GM12878 (cell line): ENCODE measurements around the gene ZNF780A. TPM values are rescaled to one million over a fixed set of nuclear protein-coding genes. Genes with fewer than 3 reads are reported as not detected.
A peak's percentile ranks its signal among the peaks of the same experiment; 100 is the strongest.

Source experiments
- CBFB ChIP-seq: IDR thresholded peaks from 2 replicates; pipeline ENCODE4 v1.6.1; 2016; ENCODE audit warnings: antibody characterized with exemption, low read depth
- CBX3 ChIP-seq: fragments of 200-600 bp; sonication (generic); IDR thresholded peaks from 2 replicates; pipeline ENCODE4 v1.6.1; 2016; ENCODE audit warnings: low read depth, borderline replicate concordance
- CEBPZ ChIP-seq: fragments of 150-350 bp; IDR thresholded peaks from 2 replicates; pipeline ENCODE4 v1.6.1; 2016; ENCODE audit warnings: low read depth, low read length
- IKZF1 ChIP-seq: fragments of 450-650 bp; conservative IDR thresholded peaks from 2 replicates; pipeline ENCODE4 v1.6.1; 2017; ENCODE audit warnings: antibody characterized with exemption, mild to moderate bottlenecking
- KAT2A ChIP-seq: conservative IDR thresholded peaks from 2 replicates; pipeline ENCODE4 v1.6.1; 2011; ENCODE audit warnings: low read depth, low read length; ENCODE audit not compliant: control insufficient read depth
- LARP7 ChIP-seq: fragments of 450-650 bp; IDR thresholded peaks from 2 replicates; pipeline ENCODE4 v1.6.1; 2017; ENCODE audit warnings: mild to moderate bottlenecking
- MYC ChIP-seq: IDR thresholded peaks from 2 replicates; pipeline ENCODE4 v1.6.1; 2011; ENCODE audit warnings: mild to moderate bottlenecking, low read length, moderate library complexity, inconsistent platforms; ENCODE audit not compliant: insufficient read depth, insufficient replicate concordance, insufficient read length, severe bottlenecking
- NBN ChIP-seq: fragments of 450-650 bp; IDR thresholded peaks from 2 replicates; pipeline ENCODE4 v1.6.1; 2016
- NFYB ChIP-seq: IDR thresholded peaks from 2 replicates; pipeline ENCODE4 v1.6.1; 2011; ENCODE audit warnings: low read depth, mild to moderate bottlenecking, low read length, improper control_type of control experiment, moderate library complexity; ENCODE audit not compliant: insufficient read depth
- NR2C1 ChIP-seq: fragments of 450-650 bp; IDR thresholded peaks from 2 replicates; pipeline ENCODE4 v1.6.1; 2017; ENCODE audit warnings: antibody characterized with exemption, mild to moderate bottlenecking, moderate library complexity
- PKNOX1 ChIP-seq: fragments of 450-650 bp; IDR thresholded peaks from 2 replicates; pipeline ENCODE4 v1.6.1; 2016; ENCODE audit warnings: mild to moderate bottlenecking
- POLR2AphosphoS5 ChIP-seq: IDR thresholded peaks from 2 replicates; pipeline ENCODE4 v1.6.1; 2011; ENCODE audit warnings: mild to moderate bottlenecking, low read length, inconsistent platforms
- POU2F2 ChIP-seq: IDR thresholded peaks from 3 replicates; pipeline ENCODE4 v1.6.1; 2011; ENCODE audit warnings: low read depth, mild to moderate bottlenecking, low read length, borderline replicate concordance
- RB1 ChIP-seq: fragments of 450-650 bp; formaldehyde crosslinking; IDR thresholded peaks from 2 replicates; pipeline ENCODE4 v1.6.1; 2017; ENCODE audit warnings: mild to moderate bottlenecking, borderline replicate concordance
- RFX5 ChIP-seq: IDR thresholded peaks from 2 replicates; pipeline ENCODE4 v1.6.1; 2011; ENCODE audit warnings: low read depth, low read length, improper control_type of control experiment
- RUNX3 ChIP-seq: IDR thresholded peaks from 2 replicates; pipeline ENCODE4 v1.6.1; 2012; ENCODE audit warnings: low read length, inconsistent platforms
- SIN3A ChIP-seq: IDR thresholded peaks from 2 replicates; pipeline ENCODE4 v1.6.1; 2012; ENCODE audit warnings: low read depth, low read length, improper control_type of control experiment
- SMARCA5 ChIP-seq: fragments of 450-650 bp; IDR thresholded peaks from 2 replicates; pipeline ENCODE4 v1.6.1; 2017; ENCODE audit warnings: mild to moderate bottlenecking
- SREBF2 ChIP-seq: IDR thresholded peaks from 2 replicates; pipeline ENCODE4 v1.6.1; 2012; ENCODE audit warnings: mild to moderate bottlenecking, low read length
- SUPT20H ChIP-seq: IDR thresholded peaks from 2 replicates; pipeline ENCODE4 v1.6.1; 2011; ENCODE audit warnings: low read depth, mild to moderate bottlenecking, low read length, moderate library complexity, borderline replicate concordance; ENCODE audit not compliant: control insufficient read depth
- WRNIP1 ChIP-seq: IDR thresholded peaks from 2 replicates; pipeline ENCODE4 v1.6.1; 2011; ENCODE audit warnings: low read depth, low read length, improper control_type of control experiment, borderline replicate concordance
- YBX1 ChIP-seq: fragments of 450-650 bp; IDR thresholded peaks from 2 replicates; pipeline ENCODE4 v1.6.1; 2016; ENCODE audit warnings: antibody characterized with exemption
- ZBTB11 ChIP-seq: fragments of 450-650 bp; formaldehyde crosslinking; IDR thresholded peaks from 2 replicates; pipeline ENCODE4 v1.5.0; 2022; ENCODE audit warnings: mild to moderate bottlenecking, missing genetic modification characterization
- ZNF217 ChIP-seq: fragments of 450-650 bp; IDR thresholded peaks from 2 replicates; pipeline ENCODE4 v1.6.1; 2017; ENCODE audit warnings: antibody characterized with exemption, mild to moderate bottlenecking
- polyA plus RNA-seq, 11 experiments: library from polyadenylated mRNA; depleted of rRNA in 4 of 11; unstranded in 6 of 11; stranded (reverse) in 5 of 11; fragments of >200 nt; fragmentation: Nextera tagmentation in 4 of 11; fragmentation: Illumina TruSeq in 1 of 11; extraction: Ambion mirVana in 4 of 11; extraction: Trizol in 1 of 11; gene quantifications; 1 replicate in 1 of 11; 2 replicates in 10 of 11; pipeline versions ENCODE4 v1.2.1 to v1.2.3, GENCODE V29; 2011 to 2016; ENCODE audit warnings: inconsistent platforms in 2 of 11, missing spikeins in 2 of 11, low read depth in 1 of 11
- total RNA-seq, 4 experiments: library from RNA; depleted of rRNA in 3 of 4; stranded (reverse); fragments of >200 nt in 3 of 4; fragmentation: Illumina TruSeq in 1 of 4; extraction: Trizol in 1 of 4; gene quantifications; 2 replicates each; pipeline versions ENCODE4 v1.2.1 to v1.2.3, GENCODE V29; 2013 to 2021

Gene ZNF780A
- total and polyA plus RNA-seq, 10 of the 15 experiments (the other 5 are each of a cell fraction or from before 2014, with no cell fraction given): 10.9 to 27.6 (median 17.6) TPM

GRCh38 chr19:40055832-40056504 is 34.8 kb downstream of the ZNF780A start, which contains the start of gene ZNF780B (continued):
- TF ChIP-seq NR2C1 (peak; percentile 92), ZNF217 (no peak), RUNX3 (peak; percentile 78), CBFB (0 out of 2 replicates have a peak, but pooled peaks have one; percentile 22), CBX3 (no peak), WRNIP1 (no peak), MYC (no peak), IKZF1 (peak; percentile 77), POU2F2 (peak; percentile 85), SIN3A (no peak), CEBPZ (no peak), SUPT20H (no peak), YBX1 (no peak), SMARCA5 (peak; percentile 19; the same call in 1 of the 2 replicates), NFYB (no peak), SREBF2 (no peak), NBN (peak; percentile 38; the same call in 1 of the 2 replicates), POLR2AphosphoS5 (peak; percentile 84), PKNOX1 (peak; percentile 93), ZBTB11 (CRISPR knock-in tag) (no peak), RFX5 (no peak), KAT2A (no peak), RB1 (no peak), LARP7 (no peak; the same call in 1 of the 2 replicates)
